ENCODE measurements around the gene PABPC4L. TPM values are rescaled to one million over a fixed set of nuclear protein-coding genes. Genes with fewer than 3 reads are reported as not detected.

Gene PABPC4L
- total RNA-seq, 1 experiment from 2014 or later = 3.6 TPM

GRCh38 chr4:134189949-134190348 is 11.6 kb downstream of the PABPC4L start (continued):
- TF ChIP-seq ATF6 (CRISPR knock-in tag; IDR thresholded peaks at IDR 0.05) = no peak

- Mint-ChIP-seq H3K27ac (no peak overlapping the region), H3K4me3 (no peak overlapping the region), H3K4me1 (no peaks in the 10 kb centered on the region), H3K27me3 (ENCODE audit: low read depth) (no peaks in the 10 kb centered on the region), H3K36me3 (peaks cover 3% of the 10 kb centered on the region; the same call in 1 of the 2 replicates), H3K9me3 (peaks cover 27% of the 10 kb centered on the region)
- ChIA-PET POLR2A (no interaction called here), CTCF (no interaction called here)
- no peak for TF ChIP-seq ELF4 (CRISPR knock-in tag; IDR thresholded peaks at IDR 0.05; ENCODE audit: low read depth)
- DNase-seq (ENCODE audit: low spot score) (no peak), ATAC-seq (no peak)
These were observed 12.1 kb downstream of the PABPC4L start for GRCh38 chr4:134189480-134189879.

GRCh38 chr4:134178706-134179105 is 22.9 kb downstream of the PABPC4L start:
- ATAC-seq (no peak), DNase-seq (ENCODE audit: low spot score) (no peak)
- no peak overlapping the region for H3K27ac Mint-ChIP-seq
- H3K4me3 Mint-ChIP-seq = no peak overlapping the region
- H3K27me3 Mint-ChIP-seq (ENCODE audit: low read depth) = no peaks in the 10 kb centered on the region
- no peak for TF ChIP-seq USF2 (CRISPR knock-in tag; IDR thresholded peaks at IDR 0.05)
- H3K36me3 Mint-ChIP-seq = peaks cover 6% of the 10 kb centered on the region
- CTCF ChIA-PET = no interaction called here
- POLR2A ChIA-PET = no interaction called here
- H3K9me3 Mint-ChIP-seq = peaks cover 20% of the 10 kb centered on the region
- peaks cover 15% of the 10 kb centered on the region for H3K4me1 Mint-ChIP-seq

- ATAC-seq (no peak), DNase-seq (ENCODE audit: low spot score) (no peak)
- H3K36me3 Mint-ChIP-seq = no peaks in the 10 kb centered on the region
- CTCF ChIA-PET = no interaction called here
- H3K27me3 Mint-ChIP-seq (ENCODE audit: low read depth) = no peaks in the 10 kb centered on the region
- H3K4me3 Mint-ChIP-seq = no peak overlapping the region
- peaks cover 7% of the 10 kb centered on the region for H3K4me1 Mint-ChIP-seq
- POLR2A ChIA-PET = no interaction called here
- H3K27ac Mint-ChIP-seq = no peak overlapping the region
- peaks cover 26% of the 10 kb centered on the region for H3K9me3 Mint-ChIP-seq
- TF ChIP-seq ZBTB21 (CRISPR knock-in tag; IDR thresholded peaks at IDR 0.05; ENCODE audit: borderline replicate concordance) (no peak), NR3C1 (CRISPR knock-in tag; conservative IDR thresholded peaks at IDR 0.05; ENCODE audit: low read depth) (no peak), HMGXB4 (CRISPR knock-in tag; IDR thresholded peaks at IDR 0.05) (no peak), SOX15 (CRISPR knock-in tag; IDR thresholded peaks at IDR 0.05) (no peak), ATF3 (CRISPR knock-in tag; conservative IDR thresholded peaks at IDR 0.05) (no peak), KAT7 (CRISPR knock-in tag; IDR thresholded peaks at IDR 0.05; ENCODE audit: borderline replicate concordance) (no peak), ZNF416 (CRISPR knock-in tag; IDR thresholded peaks at IDR 0.05) (no peak)
These were observed 27.3 kb downstream of the PABPC4L start for GRCh38 chr4:134174271-134174670.

- CTCF ChIA-PET = no interaction called here
- no peak for DNase-seq (ENCODE audit: low spot score)
- no peak for ATAC-seq
- H3K4me1 Mint-ChIP-seq = peaks cover 11% of the 10 kb centered on the region
- H3K27ac Mint-ChIP-seq = no peak overlapping the region
- TF ChIP-seq ZBTB21 (CRISPR knock-in tag; IDR thresholded peaks at IDR 0.05; ENCODE audit: borderline replicate concordance) (no peak), ERG (CRISPR knock-in tag; IDR thresholded peaks at IDR 0.05) (no peak), AFF4 (CRISPR knock-in tag; IDR thresholded peaks at IDR 0.05; ENCODE audit: borderline replicate concordance) (no peak), GABPB1 (CRISPR knock-in tag; IDR thresholded peaks at IDR 0.05) (no peak), ATF3 (CRISPR knock-in tag; conservative IDR thresholded peaks at IDR 0.05) (no peak)
- peaks cover 6% of the 10 kb centered on the region for H3K9me3 Mint-ChIP-seq
- POLR2A ChIA-PET = no interaction called here
- H3K36me3 Mint-ChIP-seq = no peaks in the 10 kb centered on the region
- H3K27me3 Mint-ChIP-seq (ENCODE audit: low read depth) = no peaks in the 10 kb centered on the region
- H3K4me3 Mint-ChIP-seq = no peak overlapping the region
These were observed 41.4 kb downstream of the PABPC4L start for GRCh38 chr4:134160211-134160610.
